Measurements from ENCODE around the gene NISCH. TPM values are rescaled to one million over a fixed set of nuclear protein-coding genes. Genes with fewer than 3 reads are reported as not detected.

The NISCH gene
- total and polyA plus RNA-seq, 2 experiments from 2014 or later: 58.9 to 74.5 TPM

GRCh38 chr3:52435246-52436101 is 19.9 kb upstream of the NISCH start:
- Histone ChIP-seq H3K9me2 (replicated peaks; ENCODE audit: insufficient read depth) (no peaks in the 10 kb centered on the region), H3K27ac (no peak overlapping the region), H3K27me3 (no peaks in the 10 kb centered on the region), H4K20me1 (ENCODE audit: insufficient read depth, poor library complexity, severe bottlenecking) (no peaks in the 10 kb centered on the region), H3K9me3 (ENCODE audit: low read depth) (no peaks in the 10 kb centered on the region), H3K4me2 (no peak overlapping the region), H3K36me3 (replicated peaks; ENCODE audit: insufficient read depth, low read depth) (no peaks in the 10 kb centered on the region), H3K4me3 (no peak overlapping the region), H3K79me2 (no peaks in the 10 kb centered on the region), H2AFZ (no peak overlapping the region), H3K4me1 (ENCODE audit: insufficient read depth) (peaks cover 13% of the 10 kb centered on the region)
- DNase-seq (ENCODE audit: low spot score): no peak
- WGBS (ENCODE audit: low lambda C conversion rate, missing lambda C conversion rate): 97% methylated on average over 27 of the region's 32 CpGs
- TF ChIP-seq EZH2 (IDR thresholded peaks at IDR 0.05; ENCODE audit: borderline replicate concordance) (no peak), EZH2phosphoT487 (IDR thresholded peaks at IDR 0.05; ENCODE audit: low read depth, severe bottlenecking, unreplicated experiment) (no peak), CTCF (IDR thresholded peaks at IDR 0.05; ENCODE audit: poor library complexity) (no peak)

- H4K20me1 ChIP-seq (ENCODE audit: insufficient read depth, poor library complexity, severe bottlenecking): no peaks in the 10 kb centered on the region
- no peaks in the 10 kb centered on the region for H3K36me3 ChIP-seq (replicated peaks; ENCODE audit: insufficient read depth, low read depth)
- H3K4me2 ChIP-seq: no peak overlapping the region
- H3K27me3 ChIP-seq: no peaks in the 10 kb centered on the region
- peak; percentile 31 for DNase-seq (ENCODE audit: low spot score)
- no peak overlapping the region for H2AFZ ChIP-seq
- peaks cover 12% of the 10 kb centered on the region for H3K4me1 ChIP-seq (ENCODE audit: insufficient read depth)
- no peak overlapping the region for H3K27ac ChIP-seq
- TF ChIP-seq CTCF (IDR thresholded peaks at IDR 0.05; ENCODE audit: poor library complexity) (no peak), EZH2 (IDR thresholded peaks at IDR 0.05; ENCODE audit: borderline replicate concordance) (no peak), EZH2phosphoT487 (IDR thresholded peaks at IDR 0.05; ENCODE audit: low read depth, severe bottlenecking, unreplicated experiment) (no peak)
- H3K79me2 ChIP-seq: no peaks in the 10 kb centered on the region
- no peak overlapping the region for H3K4me3 ChIP-seq
- WGBS (ENCODE audit: low lambda C conversion rate, missing lambda C conversion rate): 86% methylated on average over 13 of the region's 13 CpGs
- H3K9me3 ChIP-seq (ENCODE audit: low read depth): no peaks in the 10 kb centered on the region
- H3K9me2 ChIP-seq (replicated peaks; ENCODE audit: insufficient read depth): no peaks in the 10 kb centered on the region
Observed at GRCh38 chr3:52436500-52437149, 18.8 kb upstream of the NISCH start.

- H3K4me2 ChIP-seq: no peak overlapping the region
- peak; percentile 3 for DNase-seq (ENCODE audit: low spot score)
- TF ChIP-seq EZH2phosphoT487 (IDR thresholded peaks at IDR 0.05; ENCODE audit: low read depth, severe bottlenecking, unreplicated experiment) (no peak), CTCF (IDR thresholded peaks at IDR 0.05; ENCODE audit: poor library complexity) (no peak), EZH2 (IDR thresholded peaks at IDR 0.05; ENCODE audit: borderline replicate concordance) (no peak)
- no peak overlapping the region for H3K4me3 ChIP-seq
- H4K20me1 ChIP-seq (ENCODE audit: insufficient read depth, poor library complexity, severe bottlenecking): no peaks in the 10 kb centered on the region
- no peak overlapping the region for H3K27ac ChIP-seq
- H3K36me3 ChIP-seq (replicated peaks; ENCODE audit: insufficient read depth, low read depth): no peaks in the 10 kb centered on the region
- H3K9me2 ChIP-seq (replicated peaks; ENCODE audit: insufficient read depth): no peaks in the 10 kb centered on the region
- no peaks in the 10 kb centered on the region for H3K27me3 ChIP-seq
- H3K4me1 ChIP-seq (ENCODE audit: insufficient read depth): peaks cover 12% of the 10 kb centered on the region
- no peaks in the 10 kb centered on the region for H3K9me3 ChIP-seq (ENCODE audit: low read depth)
- no peaks in the 10 kb centered on the region for H3K79me2 ChIP-seq
- WGBS (ENCODE audit: low lambda C conversion rate, missing lambda C conversion rate): 96% methylated on average over 14 of the region's 15 CpGs
- no peak overlapping the region for H2AFZ ChIP-seq
Observed at GRCh38 chr3:52437326-52438103, 17.9 kb upstream of the NISCH start.
